OCI-LY3 (cell line): Measurements from ENCODE around the gene TYR.
A peak's percentile ranks its signal among the peaks of the same experiment; 100 is the strongest.
"Not testable (repeated sequence)": the region's sequence is repeated elsewhere in the genome, so short reads cannot be mapped to it uniquely, and the experiment has no call there.

Experiments used
- H2AFZ ChIP-seq: fragments of 200-600, 300-600 bp; shearing (Covaris generic); 2 replicates; pipeline ENCODE4 v1.6.0; 2014; ENCODE audit warnings: antibody characterized with exemption, low read depth, low read length
- H3K27ac ChIP-seq: fragments of 200-600, 300-600 bp; sonication (generic); 2 replicates; pipeline ENCODE4 v1.5.1; 2014; ENCODE audit warnings: mild to moderate bottlenecking, low read length, moderate library complexity, mixed read lengths
- H3K27me3 ChIP-seq: fragments of 200-600, 300-600 bp; sonication (generic); 2 replicates; pipeline ENCODE4 v1.6.1; 2014; ENCODE audit warnings: low read depth, low read length, mixed read lengths
- H3K36me3 ChIP-seq: fragments of 200-600, 300-600 bp; sonication (generic); replicated peaks from 2 replicates; pipeline ENCODE3; 2014; ENCODE audit warnings: low read depth, low read length, mixed read lengths
- H3K4me1 ChIP-seq: fragments of 300-600, 200-600 bp; sonication (generic); 2 replicates; pipeline ENCODE4 v1.6.1; 2014; ENCODE audit warnings: low read length, mixed read lengths
- H3K4me2 ChIP-seq: fragments of 200-600, 300-600 bp; sonication (generic); 2 replicates; pipeline ENCODE4 v1.6.1; 2014; ENCODE audit warnings: low read length, mixed read lengths
- H3K4me3 ChIP-seq: fragments of 300-600, 200-600 bp; sonication (generic); 2 replicates; pipeline ENCODE4 v1.5.1; 2014; ENCODE audit warnings: antibody characterized with exemption, mild to moderate bottlenecking, low read length, moderate library complexity
- H3K79me2 ChIP-seq: fragments of 300-600, 200-600 bp; shearing (Covaris generic); 2 replicates; pipeline ENCODE4 v1.6.1; 2014; ENCODE audit warnings: mild to moderate bottlenecking, low read length, mixed read lengths
- H3K9ac ChIP-seq: fragments of 300-600, 200-600 bp; shearing (Covaris generic); 2 replicates; pipeline ENCODE4 v1.6.0; 2014; ENCODE audit warnings: mild to moderate bottlenecking, low read length, moderate library complexity
- H3K9me3 ChIP-seq: fragments of 200-600, 300-600 bp; shearing (Covaris generic); 2 replicates; pipeline ENCODE4 v1.6.1; 2014; ENCODE audit warnings: low read length, mixed read lengths; ENCODE audit not compliant: insufficient read depth
- H4K20me1 ChIP-seq: fragments of 200-600, 300-600 bp; sonication (generic); 2 replicates; pipeline ENCODE4 v1.6.1; 2016; ENCODE audit warnings: low read length, mixed read lengths; ENCODE audit not compliant: insufficient read depth
- EZH2phosphoT487 ChIP-seq: fragments of 200-600 bp; shearing (Covaris generic); IDR thresholded peaks from 2 replicates; pipeline ENCODE4 v1.6.1; 2018; ENCODE audit warnings: antibody characterized with exemption, mixed run types, low read depth
- TF ChIP-seq, protein P1 (sequence below): fragments of 200-600, 300-600 bp; sonication (generic); IDR thresholded peaks from 2 replicates; pipeline ENCODE4 v1.5.1; 2014; ENCODE audit warnings: antibody characterized with exemption, low read length, low read depth

TYR gene

DNA sequence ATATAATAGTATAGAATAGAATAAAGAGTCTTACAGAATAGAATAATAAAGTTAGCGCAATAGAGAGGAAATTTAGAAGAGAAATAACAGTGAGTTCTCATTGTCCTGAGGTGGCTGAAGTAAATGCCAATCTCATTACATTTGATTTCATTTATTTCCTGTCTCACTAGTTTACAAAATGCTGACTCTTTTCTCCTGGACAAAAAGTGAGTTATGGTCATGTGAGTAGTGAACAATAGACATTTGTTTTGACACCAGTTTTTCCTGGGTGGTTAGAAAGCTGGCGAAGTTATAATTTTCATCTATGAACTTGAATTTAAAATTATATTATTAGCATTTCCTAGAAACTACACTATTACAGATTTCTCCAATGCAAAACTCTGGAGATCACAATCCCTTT lies 143.7 kb downstream of the TYR start:
- Histone ChIP-seq H2AFZ (no peak overlapping the region), H3K4me1 (no peaks in the 10 kb centered on the region), H4K20me1 (no peaks in the 10 kb centered on the region)

DNA sequence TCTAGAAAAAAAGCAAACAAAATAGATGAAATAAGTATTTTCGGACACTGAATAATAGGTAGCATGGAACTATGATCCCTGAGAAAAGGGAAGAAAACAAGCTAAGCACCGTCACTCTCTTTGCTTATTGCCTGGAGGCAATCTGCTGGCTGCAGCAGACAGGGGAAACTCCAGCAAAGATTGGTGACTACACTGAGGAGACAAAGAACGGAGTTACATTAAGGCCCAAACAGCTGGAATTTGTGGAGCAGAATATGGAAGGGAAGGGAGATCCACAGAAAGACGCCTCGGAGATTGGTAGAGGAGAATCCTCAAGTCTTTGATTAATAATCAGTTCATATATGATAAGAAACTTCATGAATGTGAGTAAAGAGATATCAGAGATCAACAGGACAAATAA lies 150.2 kb downstream of the TYR start:
- no peaks in the 10 kb centered on the region for H3K79me2 ChIP-seq
- H3K4me2 ChIP-seq = peak overlapping the region; percentile 34
- H3K4me1 ChIP-seq = no peaks in the 10 kb centered on the region
- peak overlapping the region; percentile 80 for H2AFZ ChIP-seq
- no peak overlapping the region for H3K9ac ChIP-seq
- no peak for TF ChIP-seq EZH2phosphoT487
- TF ChIP-seq, protein P1, sequence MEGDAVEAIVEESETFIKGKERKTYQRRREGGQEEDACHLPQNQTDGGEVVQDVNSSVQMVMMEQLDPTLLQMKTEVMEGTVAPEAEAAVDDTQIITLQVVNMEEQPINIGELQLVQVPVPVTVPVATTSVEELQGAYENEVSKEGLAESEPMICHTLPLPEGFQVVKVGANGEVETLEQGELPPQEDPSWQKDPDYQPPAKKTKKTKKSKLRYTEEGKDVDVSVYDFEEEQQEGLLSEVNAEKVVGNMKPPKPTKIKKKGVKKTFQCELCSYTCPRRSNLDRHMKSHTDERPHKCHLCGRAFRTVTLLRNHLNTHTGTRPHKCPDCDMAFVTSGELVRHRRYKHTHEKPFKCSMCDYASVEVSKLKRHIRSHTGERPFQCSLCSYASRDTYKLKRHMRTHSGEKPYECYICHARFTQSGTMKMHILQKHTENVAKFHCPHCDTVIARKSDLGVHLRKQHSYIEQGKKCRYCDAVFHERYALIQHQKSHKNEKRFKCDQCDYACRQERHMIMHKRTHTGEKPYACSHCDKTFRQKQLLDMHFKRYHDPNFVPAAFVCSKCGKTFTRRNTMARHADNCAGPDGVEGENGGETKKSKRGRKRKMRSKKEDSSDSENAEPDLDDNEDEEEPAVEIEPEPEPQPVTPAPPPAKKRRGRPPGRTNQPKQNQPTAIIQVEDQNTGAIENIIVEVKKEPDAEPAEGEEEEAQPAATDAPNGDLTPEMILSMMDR = no peak
- no peak overlapping the region for H3K27ac ChIP-seq
- H4K20me1 ChIP-seq = no peaks in the 10 kb centered on the region
- H3K9me3 ChIP-seq = no peaks in the 10 kb centered on the region
- H3K4me3 ChIP-seq = peak overlapping the region; percentile 34
- H3K27me3 ChIP-seq = no peaks in the 10 kb centered on the region
- no peaks in the 10 kb centered on the region for H3K36me3 ChIP-seq

More for the DNA sequence above, 143.7 kb downstream of the TYR start:
- H3K27ac ChIP-seq = no peak overlapping the region
- H3K36me3 ChIP-seq = no peaks in the 10 kb centered on the region
- H3K79me2 ChIP-seq = no peaks in the 10 kb centered on the region
- TF ChIP-seq EZH2phosphoT487 = no peak
- TF ChIP-seq, protein P1 = no peak
- no peak overlapping the region for H3K4me3 ChIP-seq
- no peak overlapping the region for H3K4me2 ChIP-seq
- H3K9me3 ChIP-seq = no peaks in the 10 kb centered on the region
- no peaks in the 10 kb centered on the region for H3K27me3 ChIP-seq
- H3K9ac ChIP-seq = no peak overlapping the region

DNA sequence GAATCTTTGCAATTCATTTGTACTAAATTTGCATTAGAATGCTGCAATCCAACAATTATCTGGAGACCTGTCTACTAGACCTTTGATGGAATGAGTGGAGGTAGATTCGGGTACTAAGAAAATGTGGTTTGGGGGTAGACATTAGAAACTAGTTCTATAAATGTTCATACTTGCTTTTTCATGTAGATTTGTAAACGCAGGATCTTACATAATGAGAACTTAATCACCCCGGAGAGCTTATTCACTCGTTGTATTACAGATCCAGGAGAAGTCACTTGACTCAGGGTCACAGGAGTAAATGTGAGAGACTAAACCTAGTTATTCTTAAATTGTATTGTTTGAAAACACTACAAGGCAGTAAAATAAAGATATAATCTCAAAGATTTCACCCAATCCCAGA lies 154.3 kb downstream of the TYR start:
- not testable (repeated sequence) for H2AFZ ChIP-seq, H3K36me3 ChIP-seq, H3K79me2 ChIP-seq, H3K27me3 ChIP-seq, H3K9ac ChIP-seq, H4K20me1 ChIP-seq, H3K27ac ChIP-seq, H3K4me3 ChIP-seq, H3K9me3 ChIP-seq, H3K4me2 ChIP-seq, H3K4me1 ChIP-seq

DNA sequence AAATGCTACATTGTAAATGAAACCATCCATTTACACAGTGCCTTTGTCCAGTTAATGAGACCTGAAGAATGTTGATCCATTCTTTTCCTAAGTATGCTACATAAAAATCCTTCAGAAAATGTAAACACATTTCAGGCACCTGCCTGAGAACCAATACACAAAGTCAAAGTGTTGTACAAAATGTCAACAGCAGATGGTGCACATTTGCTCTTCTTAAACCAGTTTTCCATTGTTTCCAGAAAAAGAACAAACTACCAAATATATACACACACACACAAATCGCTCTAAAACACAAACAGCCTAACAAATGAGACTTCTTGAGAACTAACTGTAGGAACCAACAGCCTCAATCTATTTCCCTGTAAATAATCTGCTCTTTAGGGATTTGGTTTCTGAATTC lies 156.0 kb downstream of the TYR start:
- H3K4me2 ChIP-seq, H2AFZ ChIP-seq, H3K9me3 ChIP-seq, H3K36me3 ChIP-seq, H3K79me2 ChIP-seq, H3K27me3 ChIP-seq, H4K20me1 ChIP-seq, H3K4me1 ChIP-seq, H3K27ac ChIP-seq, H3K9ac ChIP-seq, H3K4me3 ChIP-seq: not testable (repeated sequence)
- TF ChIP-seq, protein P1 = peak; percentile 45

DNA sequence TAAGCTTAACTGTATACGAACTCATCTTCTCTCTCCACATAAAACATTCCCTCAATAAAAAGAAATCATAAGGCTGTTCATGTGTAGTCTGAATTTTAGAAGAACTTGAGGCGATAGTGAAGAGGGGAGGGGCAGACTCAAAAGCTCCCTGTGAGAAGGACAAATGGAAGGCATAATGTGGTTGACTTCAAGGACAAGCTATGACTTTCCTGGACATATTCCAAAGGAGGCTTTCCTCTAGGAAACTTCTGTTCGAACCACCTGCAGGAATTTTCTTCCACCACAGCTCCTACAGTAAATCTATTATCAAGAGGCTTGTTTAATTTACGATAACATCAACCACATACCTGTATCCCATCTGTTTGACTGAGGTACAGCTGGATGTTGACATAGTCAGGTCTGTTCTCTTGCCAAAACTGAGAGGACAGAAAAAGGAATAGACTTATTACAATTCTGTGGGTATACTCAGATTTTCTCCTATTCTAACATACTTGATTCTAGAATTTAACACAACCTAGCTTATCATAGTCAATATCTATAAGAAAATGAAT lies 159.5 kb downstream of the TYR start:
- H3K27ac ChIP-seq, H4K20me1 ChIP-seq, H3K4me1 ChIP-seq, H3K4me3 ChIP-seq, H3K4me2 ChIP-seq, H3K36me3 ChIP-seq, H3K9me3 ChIP-seq, H3K79me2 ChIP-seq, H3K9ac ChIP-seq, H2AFZ ChIP-seq, H3K27me3 ChIP-seq: not testable (repeated sequence)

DNA sequence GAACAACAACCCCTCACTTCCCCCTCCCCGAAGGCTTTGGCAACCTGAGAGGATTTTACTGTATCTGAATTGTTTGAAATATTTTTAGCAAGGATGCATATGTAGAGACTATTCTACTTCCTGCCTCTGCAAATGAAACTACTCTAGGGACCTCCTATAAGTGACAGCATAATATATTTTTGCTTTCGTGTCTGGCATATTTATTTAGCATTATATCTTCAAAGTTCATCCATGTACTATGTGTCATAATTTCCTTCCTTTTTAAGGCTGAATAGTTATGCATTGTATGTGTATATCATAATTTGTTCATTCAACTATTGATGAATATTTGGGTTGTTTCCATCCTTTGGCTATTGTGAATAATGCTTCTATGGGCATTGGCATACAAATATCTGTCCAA lies 160.4 kb downstream of the TYR start:
- not testable (repeated sequence) for H3K4me3 ChIP-seq, H3K9ac ChIP-seq, H3K27ac ChIP-seq, H3K27me3 ChIP-seq, H3K4me1 ChIP-seq, H4K20me1 ChIP-seq, H3K36me3 ChIP-seq, H3K79me2 ChIP-seq, H3K9me3 ChIP-seq, H3K4me2 ChIP-seq, H2AFZ ChIP-seq

DNA sequence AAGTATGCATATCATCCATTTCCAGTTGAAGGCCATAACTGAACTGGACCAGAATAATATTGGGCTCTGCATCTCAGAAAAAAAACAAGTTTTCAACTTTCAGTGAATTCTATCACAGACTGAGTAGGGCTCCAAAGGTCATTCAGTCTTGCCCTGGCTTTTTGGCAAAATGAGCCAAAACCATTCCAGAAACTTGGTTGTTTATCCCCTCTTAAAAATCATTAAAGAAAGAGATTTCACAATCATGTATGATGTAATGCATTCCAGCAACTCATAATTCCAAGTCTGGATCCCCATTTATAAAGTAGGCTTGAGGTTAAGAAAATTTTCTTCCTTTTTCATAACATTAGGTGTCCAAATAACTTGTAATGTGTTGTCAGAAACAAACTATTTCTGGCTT lies 162.8 kb downstream of the TYR start:
- H3K27ac ChIP-seq, H3K4me2 ChIP-seq, H2AFZ ChIP-seq, H3K4me1 ChIP-seq, H3K9ac ChIP-seq, H3K36me3 ChIP-seq, H4K20me1 ChIP-seq, H3K9me3 ChIP-seq, H3K4me3 ChIP-seq, H3K79me2 ChIP-seq, H3K27me3 ChIP-seq: not testable (repeated sequence)
